CD4-positive, alpha-beta T cell treated with Interleukin-12 subunit alpha and Interleukin-12 subunit beta, for 1 hour (primary cell): ENCODE measurements around the gene AHNAK2.
"Not testable (repeated sequence)": the region's sequence is repeated elsewhere in the genome, so short reads cannot be mapped to it uniquely, and the experiment has no call there.

Experiments used
- DNase-seq: peaks from one replicate; pipeline ENCODE4 v3.0.0-alpha.2; 2020

Gene AHNAK2

DNA sequence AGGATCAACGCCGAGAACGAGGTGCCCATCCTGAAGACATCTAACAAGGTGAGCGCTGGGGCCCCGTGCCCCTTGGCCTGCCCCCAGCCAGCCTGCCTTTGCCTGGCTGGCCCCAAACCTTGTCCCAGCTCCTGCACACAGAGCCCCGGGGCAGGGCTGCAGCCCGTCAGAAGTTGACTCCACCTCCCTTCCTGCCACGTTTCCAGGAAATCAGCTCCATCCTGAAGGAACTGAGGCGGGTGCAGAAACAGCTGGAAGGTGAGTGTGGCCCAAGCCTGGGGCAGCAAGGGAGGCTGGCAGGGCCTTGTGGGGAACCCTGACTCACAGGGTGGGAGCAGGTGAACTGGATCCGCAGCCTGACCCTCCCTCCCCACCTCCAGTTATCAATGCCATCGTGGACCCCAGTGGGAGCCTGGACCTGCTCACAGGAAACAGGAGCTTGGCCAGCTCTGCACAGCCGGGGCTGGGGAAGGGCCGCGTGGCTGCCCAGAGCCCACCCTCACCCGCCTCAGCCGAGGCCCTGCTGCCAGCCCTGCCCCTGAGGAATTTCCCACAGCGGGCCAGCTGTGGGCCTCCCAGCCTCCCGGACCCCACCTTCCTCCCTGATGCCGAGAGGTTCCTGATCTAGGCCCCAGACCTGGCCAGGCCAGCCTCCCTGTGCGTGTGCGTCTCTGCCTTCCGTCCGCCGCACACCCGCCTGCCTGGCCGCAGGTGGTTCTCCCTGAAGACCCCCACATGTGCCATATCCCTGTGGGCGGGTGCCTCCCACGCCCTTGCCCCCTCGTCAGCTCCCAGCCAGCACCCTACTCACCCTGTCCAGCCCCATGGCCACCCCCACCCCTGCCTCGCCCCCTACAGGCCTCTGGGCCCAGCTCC, 83.6 kb downstream of the AHNAK2 start:
- no peak for DNase-seq

GRCh38 chr14:104893435-104894207, 84.6 kb downstream of the AHNAK2 start:
- DNase-seq, result no peak

DNA sequence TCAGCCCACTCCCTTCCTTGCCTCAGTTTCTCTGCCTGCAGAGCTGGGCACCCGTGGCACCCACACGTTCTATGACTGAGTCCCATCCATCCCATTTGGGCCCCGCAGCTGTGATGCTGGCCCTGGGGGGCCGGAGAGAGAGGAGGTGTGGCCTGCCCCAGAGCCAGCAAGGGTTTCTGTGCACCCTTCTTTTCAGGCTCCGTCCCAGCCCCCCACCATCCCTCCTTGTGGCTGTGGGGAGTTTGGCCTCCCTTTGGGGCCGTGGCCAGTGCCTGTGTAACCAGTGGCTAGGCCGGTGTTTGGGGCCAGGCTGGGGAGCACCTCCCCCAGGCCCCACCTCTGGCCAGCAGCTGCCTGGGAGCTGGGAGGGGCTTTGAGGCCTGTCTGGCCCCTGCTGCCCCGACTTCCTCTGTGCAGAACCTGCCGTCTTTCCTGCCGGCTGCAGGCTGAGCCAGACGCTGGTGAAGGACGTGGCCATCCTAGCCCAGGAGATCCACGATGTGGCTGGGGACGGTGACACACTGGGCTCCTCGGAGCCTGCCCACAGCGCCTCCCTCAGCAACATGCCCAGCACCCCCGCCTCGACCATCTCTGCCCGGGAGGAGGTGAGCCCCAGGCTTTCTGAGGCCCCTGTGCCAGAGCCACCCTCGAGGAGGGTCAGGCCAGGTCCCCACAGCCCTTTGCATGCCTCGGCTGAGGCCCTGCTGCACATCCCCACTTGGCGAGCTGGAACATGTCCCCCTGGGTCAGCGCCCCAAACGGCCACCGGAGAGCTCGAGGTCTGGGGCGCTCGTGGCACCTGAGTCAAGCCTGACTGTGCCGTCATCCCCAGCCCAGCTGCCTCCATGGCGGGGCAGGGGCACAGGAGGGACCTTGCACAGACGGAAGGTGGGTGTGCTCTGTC, 85.4 kb downstream of the AHNAK2 start:
- DNase-seq, result no peak

GRCh38 chr14:104891664-104892530, 86.3 kb downstream of the AHNAK2 start:
- no peak for DNase-seq

DNA sequence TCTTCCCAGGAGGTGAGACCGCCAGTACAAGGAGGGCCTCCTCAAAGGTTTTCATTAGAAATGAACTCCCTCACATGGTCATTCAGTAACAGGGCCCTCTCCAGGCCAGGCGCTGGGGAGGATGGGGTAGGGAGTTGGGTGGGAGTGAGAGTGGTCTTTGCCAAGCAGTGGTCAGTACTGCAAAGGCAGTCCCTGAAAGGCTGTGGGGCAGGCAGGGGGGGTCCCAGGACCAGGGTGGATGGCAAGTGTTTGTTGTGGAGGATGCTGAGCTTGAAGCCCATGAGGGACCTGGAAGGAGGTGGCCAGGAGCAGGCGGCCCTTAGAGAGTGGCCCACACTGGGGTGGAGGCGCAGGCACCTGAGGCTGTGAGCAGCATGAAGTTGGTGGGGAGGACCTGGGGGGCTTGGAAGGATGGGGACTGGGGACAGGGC, 87.0 kb downstream of the AHNAK2 start:
- no peak for DNase-seq

DNA sequence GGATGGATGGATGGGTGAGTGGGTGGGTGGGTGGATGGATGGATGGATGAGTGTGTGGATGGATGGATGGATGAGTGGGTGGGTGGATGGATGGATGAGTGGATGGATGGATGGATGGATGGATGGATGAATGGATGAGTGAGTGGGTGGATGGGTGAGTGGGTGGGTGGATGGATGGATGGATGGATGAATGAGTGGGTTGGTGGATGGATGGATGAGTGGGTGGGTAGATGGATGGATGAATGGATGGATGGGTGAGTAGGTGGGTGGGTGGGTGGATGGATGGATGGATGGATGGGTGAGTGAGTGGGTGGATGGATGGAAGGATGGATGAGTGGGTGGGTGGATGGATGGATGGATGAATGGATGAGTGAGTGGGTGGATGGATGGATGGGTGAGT, 87.9 kb downstream of the AHNAK2 start:
- DNase-seq, result not testable (repeated sequence)

- no peak for DNase-seq
Observed at GRCh38 chr14:104889375-104889757, 88.8 kb downstream of the AHNAK2 start.

DNA sequence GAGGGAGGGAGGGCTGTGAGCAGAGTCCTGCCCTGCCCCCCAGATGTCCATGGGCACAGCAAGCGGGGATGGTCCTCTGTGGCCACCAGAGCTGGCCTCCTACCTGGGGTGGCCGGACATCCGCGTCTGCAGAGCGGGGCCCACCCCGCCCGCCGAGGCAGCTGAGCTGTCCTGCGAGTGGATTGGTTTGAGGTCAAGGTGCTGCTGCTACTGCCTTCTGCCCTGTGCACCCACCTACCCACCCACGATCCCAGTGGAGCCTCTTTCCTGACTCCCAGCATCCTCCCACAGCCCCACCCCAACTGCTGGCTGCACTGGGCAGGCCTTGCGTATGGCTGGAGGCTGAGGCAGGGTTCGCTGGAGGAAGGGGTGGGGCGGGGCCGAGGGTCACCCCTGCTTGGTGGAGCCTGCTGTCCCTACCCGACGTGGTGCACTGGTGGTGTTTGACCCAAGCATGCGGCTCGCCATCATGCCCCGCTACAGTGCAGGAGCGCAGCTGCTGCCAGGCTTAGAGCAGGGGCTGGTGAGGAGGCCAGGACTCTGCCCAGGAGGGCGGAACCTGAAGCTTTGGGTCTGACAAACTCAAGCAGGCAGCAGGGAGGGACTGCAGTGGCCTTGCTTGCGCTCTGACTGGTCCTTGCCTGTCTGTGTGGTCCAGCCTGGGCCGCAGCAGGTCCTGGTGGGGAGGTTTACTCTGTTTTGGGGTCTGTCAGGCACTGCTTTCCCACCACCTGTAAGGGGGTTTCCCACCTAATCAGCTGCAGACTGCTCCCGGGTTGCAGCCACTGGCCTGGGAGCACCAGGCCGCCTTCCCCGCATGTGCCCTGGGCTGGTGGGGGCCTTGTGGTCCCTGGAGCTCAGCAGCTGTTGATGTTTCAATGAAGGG, 89.4 kb downstream of the AHNAK2 start:
- no peak for DNase-seq

DNA sequence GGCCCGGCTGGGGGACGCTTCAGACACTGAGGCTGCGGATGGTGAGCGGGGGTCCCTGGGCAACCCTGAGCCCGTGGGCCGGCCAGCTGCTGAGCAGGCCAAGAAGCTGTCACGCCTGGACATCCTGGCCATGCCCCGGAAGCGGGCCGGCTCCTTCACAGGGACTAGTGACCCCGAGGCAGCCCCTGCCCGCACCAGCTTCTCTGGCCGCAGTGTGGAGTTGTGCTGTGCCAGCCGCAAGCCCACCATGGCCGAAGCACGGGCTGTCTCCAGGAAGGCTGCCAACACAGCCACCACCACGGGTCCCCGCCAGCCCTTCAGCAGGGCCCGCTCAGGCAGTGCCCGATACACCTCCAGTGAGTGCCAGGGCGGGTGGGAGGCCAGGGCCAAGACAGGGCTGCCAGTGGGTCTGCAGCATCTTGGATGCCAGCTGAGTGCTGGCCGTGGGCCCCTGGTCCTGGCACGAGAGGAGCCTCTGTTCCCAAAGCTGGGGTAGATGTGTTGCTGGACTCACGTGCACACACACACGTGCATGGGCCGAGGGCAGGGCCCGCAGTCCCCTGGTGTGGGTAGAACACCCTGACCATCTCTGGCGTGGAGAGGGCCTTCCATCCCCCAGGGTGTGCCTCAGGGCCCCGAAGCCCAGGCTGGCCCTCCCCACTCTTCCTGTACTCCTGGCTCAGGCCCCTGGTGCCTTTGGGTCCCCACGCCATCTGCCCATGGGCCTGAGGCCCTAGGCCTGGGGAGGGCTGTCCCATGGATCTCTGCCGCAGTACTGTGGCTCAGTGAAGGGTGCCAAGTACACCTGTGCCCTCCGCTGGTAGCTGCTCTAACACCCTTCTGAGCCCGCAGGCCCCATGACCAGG, 90.3 kb downstream of the AHNAK2 start:
- DNase-seq, result no peak
